ENCODE data around the gene MRPS34. TPM values are rescaled to one million over a fixed set of nuclear protein-coding genes. Genes with fewer than 3 reads are reported as not detected.

Gene MRPS34
- 10 to 100 TPM; 47.1 to 75.2 (median 64.2) TPM for total RNA-seq

DNA sequence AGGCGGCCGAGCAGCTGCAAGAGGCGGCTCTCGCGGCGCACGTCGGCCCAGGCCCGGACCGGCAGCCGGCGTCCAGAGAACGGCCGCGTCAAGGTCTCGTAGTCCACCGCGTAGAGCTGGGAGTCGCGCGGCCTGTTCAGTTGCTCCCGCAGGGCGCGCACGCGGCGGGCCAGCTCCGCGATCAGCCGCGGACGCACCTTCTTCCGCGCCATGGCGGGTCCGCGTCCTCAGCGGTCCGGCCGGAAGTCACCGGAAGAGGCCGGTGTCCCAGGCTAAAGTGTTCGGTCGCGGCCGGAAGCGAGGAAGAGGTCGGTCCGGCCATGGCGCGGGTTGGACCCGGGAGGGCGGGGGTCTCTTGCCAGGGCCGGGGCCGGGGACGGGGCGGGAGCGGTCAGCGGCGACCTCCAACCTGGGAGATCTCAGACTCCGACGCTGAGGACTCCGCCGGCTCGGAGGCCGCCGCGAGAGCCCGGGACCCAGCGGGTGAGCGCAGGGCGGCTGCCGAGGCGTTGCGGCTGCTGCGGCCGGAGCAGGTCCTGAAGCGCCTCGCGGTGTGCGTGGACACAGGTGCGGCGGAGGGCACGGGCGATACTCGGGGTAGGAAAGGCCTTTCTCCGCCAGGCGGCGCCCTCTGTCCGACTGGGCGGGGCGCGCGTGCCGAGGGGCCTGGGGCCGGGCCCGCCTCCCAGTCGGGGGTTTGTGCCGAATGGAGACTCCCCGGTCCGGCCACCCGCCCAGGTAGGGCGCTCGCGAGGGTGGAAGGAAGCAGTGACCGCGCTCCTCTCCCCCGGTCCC, at the start of gene MRPS34:
TSS of gene MRPS34 (minus strand) at position 227 of the 795 bp plus-strand sequence. CDS start at position 212, 15 bp downstream.
- no peak for DNase-seq (ENCODE audit: extremely low spot score)
- Histone ChIP-seq H3K4me1 (peaks cover 36 to 64% (median 57%) of the 10 kb centered on the region in 4 donors), H3K27me3 (no peaks in the 10 kb centered on the region), H3K27ac (replicated peaks in 1 of 4) (peak within 1 kb of the TSS; percentile 87 to 95 (median 90)), H3K36me3 (peaks cover 27 to 51% (median 50%) of the 10 kb centered on the region in 4 donors), H3K4me3 (peak within 1 kb of the TSS; percentile 72 to 100 (median 88)), H3K9me3 (no peaks in the 10 kb centered on the region)
- 0% methylated on average over 9 of the region's 108 CpGs for whole genome bisulfite sequencing
- peak; percentile 87 to 91 for TF ChIP-seq POLR2AphosphoS5 (IDR thresholded peaks at IDR 0.05)
- TF ChIP-seq EP300 (IDR thresholded peaks at IDR 0.05): no peak
- TF ChIP-seq, protein P1, sequence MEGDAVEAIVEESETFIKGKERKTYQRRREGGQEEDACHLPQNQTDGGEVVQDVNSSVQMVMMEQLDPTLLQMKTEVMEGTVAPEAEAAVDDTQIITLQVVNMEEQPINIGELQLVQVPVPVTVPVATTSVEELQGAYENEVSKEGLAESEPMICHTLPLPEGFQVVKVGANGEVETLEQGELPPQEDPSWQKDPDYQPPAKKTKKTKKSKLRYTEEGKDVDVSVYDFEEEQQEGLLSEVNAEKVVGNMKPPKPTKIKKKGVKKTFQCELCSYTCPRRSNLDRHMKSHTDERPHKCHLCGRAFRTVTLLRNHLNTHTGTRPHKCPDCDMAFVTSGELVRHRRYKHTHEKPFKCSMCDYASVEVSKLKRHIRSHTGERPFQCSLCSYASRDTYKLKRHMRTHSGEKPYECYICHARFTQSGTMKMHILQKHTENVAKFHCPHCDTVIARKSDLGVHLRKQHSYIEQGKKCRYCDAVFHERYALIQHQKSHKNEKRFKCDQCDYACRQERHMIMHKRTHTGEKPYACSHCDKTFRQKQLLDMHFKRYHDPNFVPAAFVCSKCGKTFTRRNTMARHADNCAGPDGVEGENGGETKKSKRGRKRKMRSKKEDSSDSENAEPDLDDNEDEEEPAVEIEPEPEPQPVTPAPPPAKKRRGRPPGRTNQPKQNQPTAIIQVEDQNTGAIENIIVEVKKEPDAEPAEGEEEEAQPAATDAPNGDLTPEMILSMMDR (IDR thresholded peaks at IDR 0.05): peak; percentile 67 to 75 (median 72)
- intact Hi-C loops (cut with DNase I): loop anchor here (1.0 to 5.0 kb wide), 4 partner anchors 9 to 161 kb away; partner anchors contain the start of genes CRAMP1, HAGH, IFT140 and MAPK8IP3

DNA sequence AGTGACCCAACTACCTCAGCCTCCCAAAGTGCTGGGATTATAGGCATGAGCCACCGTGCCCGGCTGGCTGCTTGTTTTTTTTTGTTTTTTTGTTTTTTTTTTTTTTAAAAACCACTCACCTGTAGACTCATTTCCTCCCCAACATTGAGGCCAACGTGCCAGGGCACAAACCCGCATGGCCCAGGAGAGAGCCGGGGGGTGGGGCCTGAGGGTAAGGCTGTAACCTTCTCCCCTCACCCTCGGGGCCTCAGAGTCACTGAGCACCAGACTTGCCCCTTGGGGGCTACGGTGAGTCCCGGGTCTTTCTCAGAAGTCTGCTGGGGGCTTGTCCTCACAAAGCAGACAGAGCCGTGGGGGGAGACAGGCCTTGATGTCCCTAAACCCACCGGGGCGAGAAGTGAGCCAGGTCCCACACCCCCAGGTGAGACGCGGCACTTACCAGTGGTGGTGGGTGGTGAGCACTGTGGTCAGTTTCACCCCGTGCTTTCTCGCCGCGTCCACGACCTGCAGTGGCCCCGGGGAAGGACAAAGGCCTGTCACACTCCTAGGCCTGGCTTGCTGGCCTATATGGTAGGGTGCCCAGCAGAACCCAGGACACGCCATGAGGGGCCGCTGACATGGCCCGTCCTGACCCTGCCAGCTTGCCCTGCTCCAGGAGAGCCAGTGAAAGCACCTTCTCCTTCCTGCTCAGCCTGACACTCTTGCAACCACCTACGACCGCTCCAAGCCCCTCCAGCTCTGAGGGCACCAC, 49.1 kb upstream of the MRPS34 start:
- intact Hi-C loops (cut with DNase I): loop anchor here (5.0 kb wide), 1 partner anchor 35 kb away; no protein-coding TSS in a partner anchor
- H3K4me3 ChIP-seq: no peak overlapping the region
- no peaks in the 10 kb centered on the region for H3K27me3 ChIP-seq
- no peaks in the 10 kb centered on the region for H3K9me3 ChIP-seq
- peaks cover 26 to 35% (median 31%) of the 10 kb centered on the region in 4 donors for H3K4me1 ChIP-seq
- WGBS: 90% methylated on average over 15 of the region's 24 CpGs
- TF ChIP-seq, protein P1 (IDR thresholded peaks at IDR 0.05): no peak
- TF ChIP-seq POLR2A (IDR thresholded peaks at IDR 0.05; ENCODE audit: low read depth) (no peak), EP300 (IDR thresholded peaks at IDR 0.05) (no peak), POLR2AphosphoS5 (IDR thresholded peaks at IDR 0.05) (no peak)
- H3K27ac ChIP-seq (replicated peaks in 1 of 4): no peak overlapping the region
- no peak for DNase-seq (ENCODE audit: extremely low spot score)
- peaks cover 47 to 65% (median 60%) of the 10 kb centered on the region in 4 donors for H3K36me3 ChIP-seq

DNA sequence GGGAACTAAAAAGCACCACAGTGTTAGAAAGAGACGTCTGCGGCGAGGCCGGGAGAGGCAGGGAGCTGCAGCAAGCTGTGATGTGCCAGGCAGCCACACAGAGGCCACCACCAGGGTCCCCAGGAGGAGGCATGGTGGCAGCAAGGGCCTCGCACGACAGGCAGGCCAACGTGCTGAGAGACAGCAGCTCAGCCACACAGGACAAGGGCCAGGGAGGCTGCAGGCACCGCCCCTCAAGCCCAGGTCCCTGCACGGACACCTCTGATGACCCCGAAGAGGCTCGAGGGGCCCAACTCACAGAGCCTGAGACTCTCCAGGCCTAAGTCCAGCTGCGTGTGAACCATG, 48.0 kb upstream of the MRPS34 start:
- intact Hi-C loops (cut with DNase I): loop anchor here (5.0 kb wide), 1 partner anchor 34 kb away; no protein-coding TSS in a partner anchor
- peaks cover 56 to 76% (median 71%) of the 10 kb centered on the region in 4 donors for H3K36me3 ChIP-seq
- no peak for DNase-seq (ENCODE audit: extremely low spot score)
- H3K9me3 ChIP-seq: no peaks in the 10 kb centered on the region
- peaks cover 25 to 34% (median 29%) of the 10 kb centered on the region in 4 donors for H3K4me1 ChIP-seq
- no peak overlapping the region for H3K4me3 ChIP-seq
- TF ChIP-seq POLR2AphosphoS5 (IDR thresholded peaks at IDR 0.05): no peak
- no peak for TF ChIP-seq POLR2A (IDR thresholded peaks at IDR 0.05; ENCODE audit: low read depth)
- no peak for TF ChIP-seq EP300 (IDR thresholded peaks at IDR 0.05)
- TF ChIP-seq, protein P1 (IDR thresholded peaks at IDR 0.05): no peak
- no peak overlapping the region for H3K27ac ChIP-seq (replicated peaks in 1 of 4)
- 87% methylated on average over 9 of the region's 12 CpGs for WGBS
- no peaks in the 10 kb centered on the region for H3K27me3 ChIP-seq

DNA sequence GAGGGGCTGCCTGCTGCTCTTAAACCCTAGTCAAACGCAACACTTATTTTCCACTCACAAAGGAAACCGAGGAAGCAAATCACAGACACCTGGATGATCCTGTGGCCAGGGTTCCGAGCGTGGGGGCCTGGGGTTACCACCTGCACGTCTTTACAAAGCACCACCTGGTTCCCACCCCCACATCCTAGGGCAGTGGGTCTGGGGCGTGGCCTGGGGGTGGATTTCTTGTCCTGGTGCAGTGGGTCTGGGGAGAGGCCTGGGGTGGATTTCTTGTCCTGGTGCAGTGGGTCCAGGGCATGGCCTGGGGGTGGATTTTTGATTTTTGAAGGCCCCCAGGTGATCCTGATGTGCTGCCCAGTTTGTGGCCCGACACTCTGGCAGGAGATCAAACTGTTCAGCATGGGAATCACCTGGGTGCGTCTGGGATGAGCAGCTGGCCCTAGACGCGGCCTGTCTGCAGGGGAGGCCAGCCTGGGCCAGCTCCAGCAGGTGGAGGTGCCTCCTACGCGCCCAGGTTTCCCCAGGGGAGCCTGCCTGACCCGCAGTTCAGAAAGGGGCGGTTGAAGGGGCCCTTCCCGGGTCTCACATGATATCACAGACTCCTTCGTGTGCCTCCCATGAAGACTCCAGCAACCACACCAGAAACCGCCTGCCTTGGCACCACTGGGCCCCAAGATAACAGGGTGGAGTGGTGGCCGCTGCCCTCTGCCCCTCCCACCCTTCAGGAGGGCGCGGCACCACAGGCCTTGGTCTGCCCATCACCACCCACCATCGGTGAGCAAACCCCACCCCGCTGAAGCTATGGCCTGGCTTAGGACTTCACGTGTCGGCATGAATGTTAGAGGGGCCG, 47.4 kb upstream of the MRPS34 start:
- Histone ChIP-seq H3K9me3 (no peaks in the 10 kb centered on the region), H3K27ac (replicated peaks in 1 of 4) (no peak overlapping the region), H3K27me3 (no peaks in the 10 kb centered on the region), H3K4me3 (no peak overlapping the region), H3K36me3 (peaks cover 56 to 82% (median 76%) of the 10 kb centered on the region in 4 donors), H3K4me1 (peaks cover 19 to 28% (median 24%) of the 10 kb centered on the region in 4 donors)
- 92% methylated on average over 18 of the region's 25 CpGs for WGBS
- TF ChIP-seq EP300 (IDR thresholded peaks at IDR 0.05) (no peak), POLR2AphosphoS5 (IDR thresholded peaks at IDR 0.05) (no peak), POLR2A (IDR thresholded peaks at IDR 0.05; ENCODE audit: low read depth) (no peak)
- TF ChIP-seq, protein P1 (IDR thresholded peaks at IDR 0.05): no peak
- no peak for DNase-seq (ENCODE audit: extremely low spot score)
- intact Hi-C loops (cut with DNase I): loop anchor here (5.0 kb wide), 1 partner anchor 33 kb away; no protein-coding TSS in a partner anchor
